HG02610 (cell line): ENCODE results near the gene KLF9.

Source experiments
- ATAC-seq: cut with Tn5 transposase; IDR thresholded peaks from one replicate; pipeline ENCODE4 v1.9.1; 2021; ENCODE audit warnings: mild to moderate bottlenecking, moderate library complexity; ENCODE audit not compliant: unreplicated experiment

Gene KLF9

GRCh38 chr9:70413799-70414775 lies at the start of gene KLF9:
TSS of gene KLF9 (minus strand) at chr9:70414657. CDS start at chr9:70413363, 1,294 bp downstream.
- ATAC-seq = peak; percentile 71

DNA sequence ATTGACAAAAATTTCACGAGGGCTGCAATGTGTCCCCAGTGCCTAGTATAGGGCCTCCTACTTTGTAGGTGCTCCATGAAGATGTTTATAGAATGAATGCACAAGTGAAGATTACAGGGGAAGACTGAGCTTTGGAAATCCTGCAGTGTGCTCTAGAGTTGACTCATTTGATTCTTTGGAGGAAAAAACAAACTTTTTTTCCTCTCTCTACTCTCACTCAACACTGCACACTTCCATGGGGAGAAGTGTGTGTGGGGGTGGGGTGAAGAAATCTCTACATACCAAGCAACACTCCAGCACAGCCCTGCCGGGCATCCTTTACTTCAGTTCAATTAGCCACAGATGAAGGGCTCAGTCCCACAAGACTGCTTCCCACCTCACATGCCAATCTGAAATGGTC lies 49.4 kb upstream of the KLF9 start:
- ATAC-seq = no peak

- ATAC-seq = no peak
Observed at GRCh38 chr9:70462300-70462699, 47.8 kb upstream of the KLF9 start.

- ATAC-seq = no peak
Observed at GRCh38 chr9:70457235-70457634, 42.8 kb upstream of the KLF9 start.

DNA sequence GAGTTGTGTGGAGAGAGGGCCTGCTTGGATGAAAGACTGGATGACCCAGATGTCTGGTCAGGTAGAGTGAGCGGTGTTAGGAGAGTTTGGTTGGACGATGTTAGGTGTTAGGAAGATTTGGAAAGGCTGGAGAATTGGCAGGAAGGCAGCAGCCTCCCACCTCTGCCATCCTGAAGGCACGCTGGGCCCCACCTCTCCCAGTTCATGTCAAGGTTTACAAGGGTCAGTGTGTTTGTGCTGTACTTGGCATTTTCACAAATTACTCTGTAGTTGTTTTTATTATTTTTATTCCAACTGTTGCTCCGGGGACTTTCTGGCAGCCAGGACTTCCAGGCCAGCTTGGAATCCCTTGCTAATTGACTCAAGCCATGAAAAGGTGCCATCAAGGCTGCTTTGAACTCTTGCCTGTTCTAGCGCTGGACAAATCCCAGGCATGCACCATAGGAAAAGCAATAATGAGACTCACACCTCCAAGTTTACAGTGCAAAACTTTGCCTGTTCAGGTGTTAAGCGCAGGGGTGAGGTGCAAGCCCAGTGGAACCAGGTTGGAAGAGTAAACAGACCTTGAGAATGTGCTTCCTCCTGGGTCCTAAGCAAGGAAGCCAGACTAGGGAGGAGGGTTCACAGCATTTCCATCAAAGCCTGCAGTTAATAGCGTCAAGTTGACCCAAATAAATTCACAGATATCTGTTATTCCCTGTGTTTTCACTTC lies 41.7 kb upstream of the KLF9 start:
- ATAC-seq = no peak

DNA sequence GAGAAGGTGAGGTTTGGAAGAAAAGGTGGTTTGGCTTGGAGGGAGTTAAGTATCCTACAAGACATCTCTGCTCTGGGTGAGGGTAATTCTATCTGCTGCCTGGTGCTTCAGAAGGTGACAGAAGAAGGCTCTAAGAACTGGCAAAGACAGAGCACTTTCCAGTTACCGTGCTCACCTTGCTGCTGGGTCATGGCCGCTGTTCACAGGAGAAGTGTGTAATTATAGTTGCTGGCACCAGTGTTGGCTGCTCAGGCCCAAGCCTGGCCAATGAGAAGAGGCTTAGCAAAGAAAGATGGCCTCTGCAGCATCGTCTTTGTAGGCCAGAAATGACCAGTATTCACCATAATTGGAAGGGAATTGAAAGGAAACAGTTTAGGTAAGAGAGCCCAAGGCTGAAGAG lies 37.9 kb upstream of the KLF9 start:
- no peak for ATAC-seq

- no peak for ATAC-seq
Observed at GRCh38 chr9:70451765-70452164, 37.3 kb upstream of the KLF9 start.

GRCh38 chr9:70450738-70451137 lies 36.3 kb upstream of the KLF9 start:
- ATAC-seq = no peak

GRCh38 chr9:70449461-70449860 lies 35.0 kb upstream of the KLF9 start:
- ATAC-seq = no peak

GRCh38 chr9:70448919-70449318 lies 34.5 kb upstream of the KLF9 start:
- no peak for ATAC-seq

DNA sequence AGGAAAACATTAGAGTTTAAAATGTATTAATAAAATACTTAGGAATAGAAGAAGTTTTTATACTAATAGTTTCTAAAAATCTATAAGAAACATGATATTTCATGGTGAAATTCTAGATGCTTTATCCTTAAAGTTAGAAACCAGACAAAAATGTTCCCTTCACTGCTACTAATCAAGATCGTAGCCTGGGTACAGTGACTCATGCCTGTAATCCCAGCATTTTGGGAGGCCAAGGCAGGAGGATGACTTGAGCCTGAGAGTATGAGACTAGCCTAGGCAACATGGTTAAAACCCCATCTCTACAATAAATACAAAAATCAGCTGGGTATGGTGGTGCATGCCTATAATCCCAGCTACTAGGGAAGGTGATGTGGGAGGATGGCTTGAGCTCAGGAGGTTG lies 30.4 kb upstream of the KLF9 start:
- ATAC-seq = no peak

DNA sequence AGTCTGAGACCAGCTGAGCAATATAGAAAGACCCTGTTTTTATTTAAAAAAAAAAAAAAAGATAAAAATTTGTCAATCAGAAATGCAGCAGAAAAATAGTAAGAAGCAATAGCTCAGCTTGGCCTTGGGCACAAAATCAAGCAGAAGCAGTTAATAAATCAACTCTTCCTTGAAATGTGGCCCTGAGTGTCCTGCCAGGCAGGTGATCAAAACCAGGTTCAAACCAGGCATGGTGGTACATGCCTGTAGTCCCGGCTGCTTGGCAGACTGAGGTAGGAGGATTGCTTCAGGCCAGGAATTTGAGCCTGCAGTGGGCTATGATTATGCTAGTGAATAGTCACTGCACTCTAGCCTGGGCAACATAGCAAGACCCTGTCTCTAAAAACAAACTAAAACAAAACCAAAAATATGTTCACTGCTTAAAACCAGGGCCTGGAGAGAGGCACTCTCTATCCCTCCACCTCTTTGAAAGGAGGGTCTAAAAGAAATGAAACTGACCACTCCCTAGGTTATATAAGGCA lies 27.9 kb upstream of the KLF9 start:
- ATAC-seq = no peak

DNA sequence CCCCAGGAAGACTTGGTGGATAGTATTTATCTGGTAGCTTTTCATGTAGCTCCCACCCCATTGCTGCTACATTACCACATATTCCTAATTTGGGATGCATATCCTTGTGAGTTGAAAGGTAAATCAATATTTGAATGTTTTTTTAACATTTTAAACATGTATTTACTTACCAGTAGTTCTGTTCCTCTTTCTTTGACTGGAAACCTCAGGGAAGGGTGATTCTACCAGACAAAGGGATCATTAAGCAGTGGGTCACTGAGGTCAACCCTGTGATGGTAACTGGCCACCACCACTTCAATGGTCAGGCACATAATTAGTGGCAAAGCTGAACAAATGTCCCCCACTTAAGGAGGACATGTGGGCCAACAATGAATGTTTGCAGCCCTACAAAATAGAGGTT lies 27.2 kb upstream of the KLF9 start:
- ATAC-seq = no peak

GRCh38 chr9:70439991-70440706 lies 25.7 kb upstream of the KLF9 start:
- ATAC-seq = no peak

- ATAC-seq = no peak
Observed at GRCh38 chr9:70438341-70438928, 24.0 kb upstream of the KLF9 start.

DNA sequence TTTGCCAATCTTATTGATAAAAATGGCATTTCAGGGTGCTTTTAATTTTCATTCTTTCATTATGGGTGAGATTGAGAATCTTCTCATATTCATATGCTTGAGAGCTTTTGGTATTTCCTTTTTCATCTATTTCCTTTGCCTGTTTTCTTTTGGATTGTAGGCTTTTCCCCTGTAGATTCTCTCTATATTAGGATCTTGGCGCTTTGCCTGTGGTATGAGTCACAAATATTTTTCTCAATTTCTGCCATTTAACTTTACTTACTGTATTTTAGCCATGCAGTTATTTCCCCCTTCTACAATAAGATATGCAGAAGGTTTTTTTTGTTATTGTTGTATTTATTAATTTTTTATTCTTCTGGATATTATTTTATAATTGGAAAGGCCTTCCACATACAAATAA lies 21.5 kb upstream of the KLF9 start:
- ATAC-seq = no peak

DNA sequence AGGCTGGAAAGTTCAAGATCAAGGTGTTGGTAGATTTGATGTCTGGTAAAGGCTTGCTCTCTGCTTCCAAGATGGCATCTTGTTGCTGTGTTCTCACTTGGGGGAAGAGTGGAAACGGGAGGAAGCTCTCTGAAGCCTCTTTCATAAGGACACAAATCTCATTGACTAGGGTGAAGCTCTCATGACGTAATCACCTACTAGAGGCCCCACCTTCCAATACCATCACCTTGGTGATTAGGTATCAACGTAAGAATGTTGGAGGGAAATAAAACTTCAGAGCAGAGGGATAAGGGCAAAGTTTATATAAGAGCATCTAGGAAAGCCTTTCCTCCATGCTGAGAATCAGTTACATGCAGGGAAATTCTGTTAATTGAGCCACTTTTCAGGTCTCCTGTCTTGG lies 15.4 kb upstream of the KLF9 start:
- ATAC-seq = no peak

- ATAC-seq = no peak
Observed at GRCh38 chr9:70428781-70429180, 14.3 kb upstream of the KLF9 start.

GRCh38 chr9:70427161-70427945 lies 12.9 kb upstream of the KLF9 start:
- no peak for ATAC-seq

GRCh38 chr9:70425192-70425591 lies 10.7 kb upstream of the KLF9 start:
- no peak for ATAC-seq
